ACC112 (cell line): ENCODE measurements around the gene PMEPA1.

ENCODE experiments used
- H2AFZ ChIP-seq: fragments of 200-600 bp; sonication (generic); one replicate; pipeline ENCODE4 v1.6.0; 2017; ENCODE audit warnings: antibody characterized with exemption, low read length; ENCODE audit not compliant: unreplicated experiment
- H3K27ac ChIP-seq: fragments of 200-600 bp; sonication (generic); 2 replicates; pipeline ENCODE4 v1.5.1; 2014; ENCODE audit warnings: low read depth, mild to moderate bottlenecking, antibody characterized with exemption, low read length, moderate library complexity
- H3K27me3 ChIP-seq: fragments of 200-600 bp; sonication (generic); 2 replicates; pipeline ENCODE4 v1.6.1; 2014; ENCODE audit warnings: mild to moderate bottlenecking, antibody characterized with exemption, low read length, moderate library complexity, mixed read lengths; ENCODE audit not compliant: insufficient read depth
- H3K36me3 ChIP-seq: fragments of 200-600 bp; sonication (generic); 2 replicates; pipeline ENCODE4 v1.6.1; 2016; ENCODE audit warnings: mild to moderate bottlenecking, antibody characterized with exemption, low read length, moderate library complexity, mixed read lengths; ENCODE audit not compliant: insufficient read depth
- H3K4me1 ChIP-seq: fragments of 200-600 bp; sonication (generic); one replicate; pipeline ENCODE4 v1.6.1; 2016; ENCODE audit warnings: low read length, mixed read lengths; ENCODE audit not compliant: insufficient read depth, unreplicated experiment, control insufficient read depth
- H3K4me3 ChIP-seq: fragments of 200-600 bp; sonication (generic); 2 replicates; pipeline ENCODE4 v1.5.1; 2014; ENCODE audit warnings: mild to moderate bottlenecking, low read depth, low read length
- H3K79me2 ChIP-seq: fragments of 200-600 bp; sonication (generic); one replicate; pipeline ENCODE4 v1.6.0; 2016; ENCODE audit warnings: low read length; ENCODE audit not compliant: control insufficient read depth, unreplicated experiment, insufficient read depth

Gene PMEPA1

GRCh38 chr20:57676589-57677583, 32.9 kb downstream of the PMEPA1 start:
- Histone ChIP-seq H3K4me3 (no peak overlapping the region), H3K4me1 (no peaks in the 10 kb centered on the region), H3K79me2 (no peaks in the 10 kb centered on the region), H3K27ac (no peak overlapping the region), H3K36me3 (no peaks in the 10 kb centered on the region), H2AFZ (no peak overlapping the region), H3K27me3 (no peaks in the 10 kb centered on the region)

GRCh38 chr20:57675773-57676172, 34.0 kb downstream of the PMEPA1 start:
- Histone ChIP-seq H3K36me3 (no peaks in the 10 kb centered on the region), H3K27ac (no peak overlapping the region), H3K4me3 (no peak overlapping the region), H2AFZ (no peak overlapping the region), H3K27me3 (no peaks in the 10 kb centered on the region), H3K4me1 (no peaks in the 10 kb centered on the region), H3K79me2 (no peaks in the 10 kb centered on the region)

GRCh38 chr20:57672953-57673575, 36.8 kb downstream of the PMEPA1 start:
- no peaks in the 10 kb centered on the region for H3K79me2 ChIP-seq
- H3K4me3 ChIP-seq, result no peak overlapping the region
- no peak overlapping the region for H2AFZ ChIP-seq
- H3K4me1 ChIP-seq, result no peaks in the 10 kb centered on the region
- H3K27ac ChIP-seq, result no peak overlapping the region
- H3K27me3 ChIP-seq, result no peaks in the 10 kb centered on the region
- H3K36me3 ChIP-seq, result no peaks in the 10 kb centered on the region

- no peaks in the 10 kb centered on the region for H3K36me3 ChIP-seq
- no peaks in the 10 kb centered on the region for H3K27me3 ChIP-seq
- H2AFZ ChIP-seq, result no peak overlapping the region
- H3K27ac ChIP-seq, result no peak overlapping the region
- no peak overlapping the region for H3K4me3 ChIP-seq
- no peaks in the 10 kb centered on the region for H3K4me1 ChIP-seq
- H3K79me2 ChIP-seq, result no peaks in the 10 kb centered on the region
Observed at GRCh38 chr20:57672164-57672563, 37.7 kb downstream of the PMEPA1 start.

- Histone ChIP-seq H3K79me2 (no peaks in the 10 kb centered on the region), H3K27ac (no peak overlapping the region), H3K36me3 (no peaks in the 10 kb centered on the region), H3K27me3 (no peaks in the 10 kb centered on the region), H3K4me3 (no peak overlapping the region), H2AFZ (no peak overlapping the region), H3K4me1 (no peaks in the 10 kb centered on the region)
Observed at GRCh38 chr20:57671662-57672061, 38.2 kb downstream of the PMEPA1 start.

- Histone ChIP-seq H3K4me1 (no peaks in the 10 kb centered on the region), H3K79me2 (no peaks in the 10 kb centered on the region), H3K27ac (no peak overlapping the region), H2AFZ (no peak overlapping the region), H3K4me3 (no peak overlapping the region), H3K27me3 (no peaks in the 10 kb centered on the region), H3K36me3 (no peaks in the 10 kb centered on the region)
Observed at GRCh38 chr20:57671072-57671391, 38.8 kb downstream of the PMEPA1 start.

GRCh38 chr20:57670288-57671071, 39.3 kb downstream of the PMEPA1 start:
- H3K4me1 ChIP-seq, result no peaks in the 10 kb centered on the region
- H3K27ac ChIP-seq, result no peak overlapping the region
- no peaks in the 10 kb centered on the region for H3K79me2 ChIP-seq
- no peak overlapping the region for H2AFZ ChIP-seq
- H3K27me3 ChIP-seq, result no peaks in the 10 kb centered on the region
- H3K36me3 ChIP-seq, result no peaks in the 10 kb centered on the region
- no peak overlapping the region for H3K4me3 ChIP-seq

GRCh38 chr20:57669632-57670031, 40.2 kb downstream of the PMEPA1 start:
- H3K27ac ChIP-seq, result no peak overlapping the region
- H3K27me3 ChIP-seq, result no peaks in the 10 kb centered on the region
- no peaks in the 10 kb centered on the region for H3K79me2 ChIP-seq
- no peak overlapping the region for H3K4me3 ChIP-seq
- H3K4me1 ChIP-seq, result no peaks in the 10 kb centered on the region
- no peaks in the 10 kb centered on the region for H3K36me3 ChIP-seq
- no peak overlapping the region for H2AFZ ChIP-seq

- Histone ChIP-seq H3K79me2 (no peaks in the 10 kb centered on the region), H3K36me3 (no peaks in the 10 kb centered on the region), H3K27me3 (no peaks in the 10 kb centered on the region), H3K4me3 (no peak overlapping the region), H2AFZ (no peak overlapping the region), H3K27ac (no peak overlapping the region), H3K4me1 (no peaks in the 10 kb centered on the region)
Observed at GRCh38 chr20:57667924-57668782, 41.7 kb downstream of the PMEPA1 start.

GRCh38 chr20:57667388-57667787, 42.4 kb downstream of the PMEPA1 start:
- no peaks in the 10 kb centered on the region for H3K27me3 ChIP-seq
- no peak overlapping the region for H3K27ac ChIP-seq
- no peak overlapping the region for H2AFZ ChIP-seq
- H3K36me3 ChIP-seq, result no peaks in the 10 kb centered on the region
- H3K4me3 ChIP-seq, result no peak overlapping the region
- H3K4me1 ChIP-seq, result no peaks in the 10 kb centered on the region
- H3K79me2 ChIP-seq, result no peaks in the 10 kb centered on the region
